Activated CD8-positive, alpha-beta memory T cell treated with anti-CD3 and anti-CD28 coated beads, Interleukin-2, amount 50 U/mL, for 4 hours (primary cell): ENCODE data around the gene ID2.

ENCODE experiments used
- DNase-seq: peaks from one replicate; pipeline ENCODE4 v3.0.0-alpha.2; 2020

Gene ID2

DNA sequence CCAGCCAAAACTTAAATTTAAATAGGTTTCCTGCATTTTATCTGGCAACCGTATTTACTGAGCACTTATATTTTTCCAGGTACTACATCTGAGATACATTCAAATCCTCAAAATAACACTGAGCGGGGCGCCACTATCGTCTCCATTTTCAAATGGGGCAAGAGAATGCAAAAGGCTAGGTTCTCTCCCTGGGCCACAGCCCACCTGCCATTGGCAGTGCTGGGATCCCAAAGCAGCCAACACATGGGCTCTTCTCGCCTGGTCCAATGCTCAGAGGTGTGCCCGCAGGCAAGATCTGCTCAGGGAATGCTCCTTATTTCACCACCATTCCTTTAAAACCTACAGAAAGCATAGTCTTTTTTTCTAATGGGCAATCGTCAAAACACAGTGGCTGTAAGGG, 11.3 kb upstream of the ID2 start:
- no peak for DNase-seq

DNA sequence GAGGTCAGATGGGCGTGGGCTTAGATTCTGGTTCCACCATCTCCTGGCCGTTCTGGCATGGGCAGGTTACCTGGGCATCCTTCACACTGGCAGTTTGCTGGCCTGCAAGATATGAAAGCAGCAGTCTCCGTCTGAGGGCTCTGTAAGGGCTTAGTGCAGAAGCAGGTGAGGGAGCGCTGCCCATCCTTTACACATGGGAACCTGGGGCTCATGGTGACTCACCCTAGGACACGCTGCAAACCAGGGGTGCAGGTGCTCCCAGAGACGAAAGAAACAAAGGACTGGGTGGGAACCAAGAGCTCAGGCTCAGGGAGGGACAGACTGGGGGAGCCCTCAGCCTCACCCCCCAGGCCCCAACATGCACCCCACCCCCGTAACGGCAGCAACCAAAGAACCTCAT, 10.7 kb upstream of the ID2 start:
- DNase-seq = no peak

DNA sequence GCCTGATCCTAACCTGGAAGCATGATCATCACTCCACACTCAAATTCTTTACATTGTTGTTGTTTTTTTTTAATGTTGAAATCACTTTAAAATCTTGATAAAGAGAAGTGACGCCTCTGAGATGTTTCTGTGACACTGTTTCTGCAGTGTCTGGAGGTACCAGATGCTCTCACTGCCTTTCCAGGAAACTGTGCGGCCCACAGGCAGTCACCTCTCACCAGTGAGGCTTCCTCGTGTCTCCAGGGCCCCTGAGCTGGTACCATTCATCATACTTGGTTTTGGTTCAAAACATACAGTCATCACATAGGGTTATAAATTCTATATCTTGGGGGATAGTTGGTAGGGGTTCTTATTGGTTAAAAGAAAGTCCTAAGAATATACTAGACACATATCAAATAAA, 10.1 kb upstream of the ID2 start:
- no peak for DNase-seq

DNA sequence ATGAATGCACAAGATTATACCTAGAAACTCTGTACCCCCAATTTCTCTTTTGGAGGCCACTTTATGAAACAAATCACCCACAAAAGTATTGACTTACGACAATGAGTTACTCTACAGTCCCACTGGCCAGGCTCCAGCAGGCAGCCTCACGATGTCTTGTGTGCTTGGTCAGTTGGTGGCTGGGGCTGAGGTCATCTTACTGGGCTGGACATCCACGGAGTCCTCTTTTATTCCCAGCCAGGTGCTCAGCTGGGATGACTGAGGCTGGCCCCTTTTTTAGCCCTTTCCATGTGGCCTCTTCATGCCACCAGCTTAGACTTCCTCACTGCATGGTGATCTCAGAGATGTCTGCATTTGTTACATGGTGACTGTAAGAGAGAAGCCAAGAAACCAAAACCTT, 8.9 kb upstream of the ID2 start:
- DNase-seq = no peak

DNA sequence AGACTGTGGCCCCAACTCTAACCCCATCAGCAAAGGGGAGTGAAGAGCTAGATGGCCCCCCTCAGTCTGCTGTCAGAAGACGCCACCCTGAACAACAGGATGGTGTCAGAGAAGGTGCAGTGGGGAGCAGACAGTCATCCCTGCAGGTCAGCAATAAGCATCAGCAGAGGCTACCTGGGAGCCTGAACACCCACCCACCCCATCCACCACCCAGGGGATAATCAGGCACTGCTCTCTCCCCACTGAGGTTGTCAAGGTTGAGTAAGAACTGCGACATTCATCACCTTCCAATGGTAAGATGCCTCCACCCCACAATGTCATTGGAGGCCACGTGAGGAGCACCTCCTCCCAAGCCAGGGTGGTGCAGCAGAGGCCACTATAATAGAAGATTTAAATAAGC, 8.5 kb upstream of the ID2 start:
- no peak for DNase-seq

DNA sequence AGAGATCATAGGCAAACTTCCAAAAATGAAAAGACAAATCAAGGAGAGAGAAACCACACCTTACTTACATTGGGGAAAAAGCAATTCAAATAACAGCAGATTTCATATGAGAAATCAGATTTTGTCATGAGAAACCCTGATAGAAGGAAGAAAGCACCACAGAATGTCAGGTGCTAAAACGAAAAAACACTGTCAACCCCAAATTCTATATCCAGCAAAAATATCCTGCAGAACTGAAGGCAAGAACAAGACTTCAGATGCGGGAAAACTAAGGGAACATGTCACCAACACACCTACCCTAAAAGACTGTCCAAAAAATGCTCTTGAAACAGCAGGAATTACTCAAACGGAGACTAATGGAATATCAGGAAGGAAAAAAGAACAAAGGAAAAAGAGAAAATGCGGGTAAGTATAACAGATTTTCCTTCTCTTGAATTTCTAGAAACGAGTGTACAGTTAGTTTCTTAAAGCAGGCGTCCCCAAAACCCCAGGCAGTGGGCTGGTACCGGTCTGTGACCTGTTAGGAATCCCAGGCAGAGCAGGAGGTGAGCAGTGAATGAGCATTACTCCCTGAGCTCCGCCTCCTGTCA, 7.3 kb upstream of the ID2 start:
- no peak for DNase-seq

DNA sequence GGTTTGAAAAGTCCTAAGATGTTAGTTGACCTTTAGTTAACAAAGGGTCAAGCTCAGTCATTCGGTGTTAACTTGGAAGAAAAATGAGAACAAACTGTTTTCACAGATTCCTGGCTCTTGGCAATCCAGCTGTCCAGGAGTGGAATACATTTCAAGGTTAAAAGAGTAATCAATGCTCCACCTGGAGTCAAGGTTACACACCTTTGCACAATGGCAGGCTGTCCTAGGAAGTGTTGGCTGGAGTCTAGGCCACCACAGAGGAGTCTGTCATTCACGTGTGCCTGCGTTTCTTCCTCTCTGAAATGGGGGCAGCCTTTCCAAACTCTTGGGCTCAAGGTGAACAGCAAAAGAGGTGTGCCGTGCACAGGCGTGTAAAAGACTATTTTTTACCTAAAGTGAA, 6.3 kb upstream of the ID2 start:
- DNase-seq = no peak

DNA sequence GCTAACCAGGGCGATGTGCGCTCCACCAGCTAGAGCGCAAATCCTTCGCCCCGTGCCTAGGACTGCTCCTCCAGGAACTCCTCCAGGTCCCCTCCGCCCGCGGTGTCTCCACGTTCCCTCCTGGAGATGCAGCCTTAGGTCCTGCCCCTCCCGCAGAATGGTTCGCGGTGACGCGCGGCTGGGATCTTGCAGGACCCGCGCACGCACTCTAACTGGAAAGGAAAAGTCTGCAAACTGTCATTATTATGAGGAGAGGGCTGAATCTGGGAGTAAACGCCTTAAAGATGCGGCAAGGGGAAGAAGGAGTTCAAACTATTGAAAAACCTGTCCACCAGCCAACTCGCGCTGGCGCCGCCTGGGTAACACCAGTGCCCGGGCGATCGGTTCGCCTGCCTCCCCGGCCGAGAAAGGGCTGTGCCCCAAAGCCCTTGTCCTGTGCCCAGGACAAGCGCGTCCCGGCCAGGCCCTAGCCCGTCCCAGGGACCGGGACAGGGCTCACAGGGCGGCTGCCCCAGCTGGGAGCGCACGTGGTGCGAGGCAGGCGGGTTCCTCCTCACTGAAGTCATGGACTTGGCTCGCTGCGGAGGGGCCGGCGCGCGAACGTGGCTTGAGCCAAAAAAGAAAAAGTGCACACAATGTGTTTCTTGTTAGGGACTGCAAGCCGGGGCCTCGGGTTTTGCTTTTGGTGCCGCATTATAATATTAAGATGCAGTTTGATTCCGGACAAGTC, 5.5 kb upstream of the ID2 start:
- no peak for DNase-seq

DNA sequence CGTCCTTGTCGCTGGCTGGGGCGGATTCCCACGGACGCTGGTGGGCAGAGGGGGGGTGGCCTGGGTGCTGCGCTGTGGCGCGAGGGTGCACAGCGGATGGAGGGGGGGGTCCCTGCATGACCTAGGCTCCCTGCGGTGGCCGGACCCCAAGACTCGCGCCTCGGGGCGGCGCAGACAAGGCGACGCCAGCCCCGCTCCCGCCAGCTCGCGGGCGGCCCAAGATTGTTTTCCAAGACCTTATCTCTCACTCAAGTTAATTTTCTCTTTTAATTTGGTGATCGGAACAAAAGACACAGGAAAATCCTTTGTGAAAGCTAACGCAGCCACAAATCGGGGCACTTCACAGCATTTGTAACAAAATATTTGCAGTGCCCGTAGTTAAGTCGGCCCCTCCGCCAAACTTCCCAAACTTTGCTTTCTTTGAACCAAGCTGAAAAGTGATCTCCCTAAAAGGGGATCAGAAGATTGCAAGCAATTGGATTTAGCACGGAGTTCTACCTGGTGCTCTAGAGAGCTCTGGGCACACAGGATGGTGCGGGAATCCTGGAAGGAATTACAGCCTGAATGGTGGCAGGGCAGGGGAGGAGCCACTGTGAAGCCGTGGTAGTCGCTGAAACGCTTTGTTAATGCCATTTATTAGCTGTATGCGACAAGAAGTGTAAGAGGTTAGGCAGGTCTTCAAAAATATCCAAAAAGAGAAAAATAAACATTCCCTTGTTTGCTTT, 4.8 kb upstream of the ID2 start:
- DNase-seq = no peak

DNA sequence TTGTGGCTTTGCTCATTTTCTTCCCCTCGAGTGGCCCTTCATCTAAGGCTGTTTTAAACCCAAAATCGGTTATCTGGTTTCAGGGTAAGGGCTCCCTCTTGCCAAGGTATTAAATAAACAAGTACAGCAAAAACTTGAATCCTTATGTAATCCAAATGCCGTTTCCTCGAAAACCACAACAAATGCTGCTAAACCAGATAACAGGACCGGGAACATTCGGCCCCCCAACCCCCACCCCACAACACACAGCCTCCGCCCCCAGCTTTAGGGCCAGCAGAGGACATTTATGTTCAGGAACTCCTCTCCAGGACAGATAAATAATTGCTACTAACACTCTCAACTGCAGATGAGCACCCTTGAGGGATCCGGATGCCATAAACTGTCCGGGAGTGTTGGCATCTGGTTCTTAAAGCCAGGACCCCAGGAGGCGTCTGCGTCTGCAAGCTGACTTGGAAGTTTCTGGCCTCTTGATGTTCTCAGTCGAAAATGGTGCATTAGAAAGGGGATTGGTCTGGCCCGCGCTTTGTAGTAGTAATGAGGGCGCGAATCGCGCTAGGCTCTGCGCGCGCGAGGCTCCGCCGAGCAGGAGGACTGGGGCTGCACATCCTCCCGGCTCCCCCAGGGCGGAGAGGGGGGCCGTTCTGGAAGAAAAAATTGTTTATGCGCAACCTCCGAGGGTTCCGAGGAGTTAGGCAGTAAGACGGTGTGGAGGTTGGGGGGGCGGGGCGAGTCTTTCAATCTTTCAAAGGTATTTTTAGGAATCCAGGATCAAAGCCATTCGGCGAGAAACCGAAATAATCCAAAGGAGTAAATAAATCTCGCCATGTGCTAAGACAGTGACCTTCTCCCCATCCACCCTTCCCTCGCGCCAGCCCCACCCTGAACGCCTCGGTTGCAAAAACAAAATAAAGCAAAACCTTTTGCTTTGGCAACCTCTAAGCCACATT, 3.9 kb upstream of the ID2 start:
- peak; percentile 30 for DNase-seq

DNA sequence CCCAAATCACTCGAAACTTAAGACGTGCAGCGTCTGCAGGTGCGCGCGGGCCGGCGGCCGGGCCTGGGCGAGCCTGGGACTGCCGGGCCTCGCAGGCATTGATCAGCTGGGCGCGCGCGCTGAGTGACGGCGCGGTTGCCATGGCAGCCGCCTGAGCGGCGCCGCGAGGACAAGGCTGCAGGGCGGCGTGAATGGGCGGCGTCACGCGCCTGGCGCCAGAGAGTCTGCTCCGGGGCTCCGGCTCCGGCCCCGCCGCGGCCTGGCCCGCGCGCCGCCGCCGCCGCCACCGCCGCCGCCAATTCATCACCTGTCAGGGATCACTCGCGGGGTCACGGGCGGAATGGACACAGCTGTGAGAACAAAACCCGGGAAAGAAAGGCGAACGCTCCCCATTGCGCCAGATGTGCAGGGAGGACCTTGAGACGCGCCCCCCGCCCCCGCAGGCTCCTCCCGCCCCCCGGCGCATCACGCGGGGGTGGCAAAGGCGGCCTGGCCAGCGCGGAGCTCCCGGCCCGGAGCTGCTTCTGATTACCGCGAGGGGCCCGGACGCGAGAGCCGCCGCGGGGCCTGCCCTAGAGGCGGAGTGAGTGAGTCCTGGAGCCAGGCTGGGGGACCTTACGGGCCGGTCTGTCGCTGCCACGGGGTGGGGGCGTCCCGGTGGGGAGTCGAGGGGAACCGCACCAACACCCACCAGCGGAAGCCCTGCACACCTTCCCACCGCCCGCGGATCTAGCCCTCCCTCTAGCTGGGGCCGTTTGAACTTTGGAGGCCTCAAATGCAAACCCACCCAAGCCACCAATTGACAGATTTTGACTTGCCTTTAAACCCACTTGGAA, 2.9 kb upstream of the ID2 start:
- DNase-seq = peak; percentile 84

DNA sequence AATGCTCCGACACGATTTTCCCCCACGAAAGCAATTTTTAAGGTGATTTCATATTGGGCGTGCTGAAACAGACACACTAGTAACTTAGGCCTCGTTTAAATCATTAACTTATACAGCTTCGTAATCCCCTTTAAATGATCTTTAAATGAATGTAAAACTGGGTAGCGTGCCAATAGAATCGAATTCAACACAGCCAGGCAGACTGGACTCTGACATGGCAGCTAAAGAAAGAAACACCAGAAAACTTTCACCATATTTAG, 2.4 kb upstream of the ID2 start:
- no peak for DNase-seq

DNA sequence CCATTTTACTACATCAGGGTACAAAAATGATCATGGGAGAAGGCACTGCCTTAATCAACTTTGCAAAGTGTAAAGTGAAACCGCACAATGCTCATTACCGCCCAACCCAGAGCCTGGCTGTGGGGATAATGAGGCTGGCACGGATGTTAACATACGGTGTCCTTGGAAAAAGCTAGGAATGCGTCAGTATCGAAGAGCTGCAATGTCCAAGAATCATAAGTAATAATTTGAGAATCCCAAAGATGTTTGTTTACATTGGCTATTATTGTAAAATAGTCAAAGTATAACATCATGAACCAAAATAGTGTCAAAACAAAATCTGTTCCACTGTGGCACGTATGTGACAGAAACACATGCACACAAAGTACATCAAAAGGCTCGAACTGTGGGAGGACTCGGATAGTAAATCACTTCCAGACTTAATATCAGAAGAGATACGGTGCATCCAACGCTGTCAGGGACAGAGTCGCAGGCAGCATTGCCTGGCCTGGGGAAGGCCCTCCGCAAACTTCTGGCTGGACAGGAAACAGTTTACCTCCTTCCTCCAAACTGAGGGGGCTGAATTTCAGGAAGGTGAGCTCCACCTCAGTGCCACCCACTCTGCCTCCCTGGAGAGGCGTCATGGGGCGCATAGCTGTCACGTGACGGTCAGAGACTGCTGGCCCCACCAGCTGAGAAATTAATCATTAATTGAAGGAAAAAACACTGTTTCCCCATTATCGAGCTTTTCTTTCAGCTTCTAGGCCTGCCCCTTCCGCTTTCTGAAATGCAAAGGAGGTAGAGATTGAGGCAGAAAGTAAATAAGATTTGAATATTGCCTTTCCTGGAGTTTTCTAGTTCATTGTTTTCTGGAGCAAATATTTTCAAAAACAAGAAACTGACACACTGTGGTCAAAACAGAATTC, 1.8 kb upstream of the ID2 start:
- DNase-seq = no peak

DNA sequence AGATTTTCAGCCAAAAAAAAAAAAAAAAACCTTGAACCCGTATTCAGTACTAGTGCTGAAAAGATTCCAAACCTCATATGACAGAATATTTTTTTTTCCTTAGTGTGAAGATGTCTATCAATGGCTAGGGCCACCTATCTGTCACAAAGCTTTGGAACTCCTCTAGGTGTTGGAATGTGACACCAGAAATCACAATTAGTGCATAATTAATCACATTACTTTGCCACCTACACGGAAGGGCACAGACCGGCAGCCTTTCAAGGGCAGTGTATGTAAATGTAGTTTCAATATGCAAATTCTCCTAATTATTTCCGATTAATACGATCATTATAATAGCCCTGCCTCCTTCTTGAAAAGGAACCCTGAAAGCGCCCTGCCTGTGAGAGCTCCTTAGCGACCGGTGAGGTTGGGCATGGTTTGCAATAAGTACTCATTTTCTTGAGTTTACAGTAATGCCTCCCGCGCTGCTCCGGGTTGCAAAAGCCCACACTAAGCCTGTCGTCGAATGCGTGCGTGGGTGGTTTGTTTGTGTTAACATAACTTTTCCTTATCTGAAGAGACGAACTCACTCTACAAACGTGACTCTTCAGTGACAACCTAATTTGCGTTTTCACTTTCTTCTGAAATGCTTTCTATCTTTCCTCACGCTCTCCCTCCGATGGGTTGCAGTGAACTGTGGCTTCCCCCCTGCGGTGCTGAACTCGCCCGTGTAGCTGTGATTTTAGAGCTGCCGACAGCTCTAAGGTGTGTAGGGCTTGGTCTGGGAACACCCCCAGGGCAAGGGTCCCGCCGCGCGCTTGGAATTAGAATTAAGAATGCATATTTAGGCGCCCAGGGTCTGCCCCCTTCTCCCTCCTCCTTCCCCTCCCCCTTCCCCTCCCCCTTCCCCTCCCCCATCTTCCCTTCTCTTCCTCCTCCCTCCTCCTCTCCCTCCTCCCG, 765 bp upstream of the ID2 start:
- peak; percentile 72 for DNase-seq

DNA sequence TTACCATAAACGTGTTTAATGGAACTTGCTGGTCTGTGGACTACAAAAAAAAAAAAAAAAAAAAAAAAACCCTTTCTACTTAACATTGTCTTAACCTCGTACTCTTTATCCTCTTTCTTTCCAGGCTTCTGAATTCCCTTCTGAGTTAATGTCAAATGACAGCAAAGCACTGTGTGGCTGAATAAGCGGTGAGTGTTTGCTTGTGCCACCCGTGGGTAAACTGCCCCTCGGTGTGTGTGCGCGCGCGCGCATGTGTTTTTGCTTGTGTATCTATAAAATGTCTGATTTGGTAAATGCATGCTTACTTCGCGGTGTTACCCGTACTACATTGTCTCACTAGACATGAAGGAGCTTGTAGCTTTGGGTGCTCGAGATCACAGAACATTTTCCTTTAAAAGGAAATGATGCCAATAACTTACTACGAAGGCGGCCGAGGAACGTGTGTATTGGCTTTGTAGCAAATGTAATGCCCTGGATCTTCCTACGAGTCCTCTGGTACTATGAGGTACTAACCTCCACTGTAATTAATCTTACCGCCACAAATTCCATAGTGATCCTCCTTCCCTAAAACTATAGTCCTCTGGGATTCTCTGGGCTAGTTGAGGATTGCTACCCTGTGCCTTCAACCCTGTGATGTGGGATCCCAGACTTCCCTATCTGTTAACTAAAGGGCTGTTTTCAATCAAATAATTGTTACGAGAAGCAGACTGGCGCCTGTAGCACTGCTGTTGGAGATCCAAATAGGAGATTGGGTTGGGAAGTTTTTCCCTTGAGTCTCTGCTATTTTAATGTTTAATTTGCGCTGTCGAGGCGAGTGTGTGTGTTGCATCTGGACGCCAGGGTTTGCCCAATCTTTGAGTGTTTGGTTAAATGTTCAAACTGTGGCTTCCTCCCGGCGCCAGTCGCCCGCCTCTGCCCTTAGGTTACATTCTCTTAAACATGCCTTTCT, 1.1 kb downstream of the ID2 start:
- peak; percentile 52 for DNase-seq

DNA sequence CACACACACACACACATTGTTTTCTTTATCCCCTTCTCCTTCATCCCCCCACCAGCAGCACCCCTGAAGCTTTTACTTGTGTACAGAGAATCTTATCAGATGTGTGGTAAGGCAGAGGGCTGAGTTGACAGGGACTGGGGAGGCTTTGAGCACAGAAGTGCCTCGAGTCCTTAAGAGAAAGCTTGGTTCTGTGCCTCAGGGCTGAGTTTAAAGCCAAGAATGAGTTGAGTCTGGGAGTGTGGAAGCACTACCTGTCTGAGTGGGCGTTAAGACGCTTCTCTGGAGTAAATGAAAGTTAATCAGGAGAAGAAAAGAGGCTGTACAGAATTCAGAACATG, 2.7 kb downstream of the ID2 start:
- peak; percentile 29 for DNase-seq

DNA sequence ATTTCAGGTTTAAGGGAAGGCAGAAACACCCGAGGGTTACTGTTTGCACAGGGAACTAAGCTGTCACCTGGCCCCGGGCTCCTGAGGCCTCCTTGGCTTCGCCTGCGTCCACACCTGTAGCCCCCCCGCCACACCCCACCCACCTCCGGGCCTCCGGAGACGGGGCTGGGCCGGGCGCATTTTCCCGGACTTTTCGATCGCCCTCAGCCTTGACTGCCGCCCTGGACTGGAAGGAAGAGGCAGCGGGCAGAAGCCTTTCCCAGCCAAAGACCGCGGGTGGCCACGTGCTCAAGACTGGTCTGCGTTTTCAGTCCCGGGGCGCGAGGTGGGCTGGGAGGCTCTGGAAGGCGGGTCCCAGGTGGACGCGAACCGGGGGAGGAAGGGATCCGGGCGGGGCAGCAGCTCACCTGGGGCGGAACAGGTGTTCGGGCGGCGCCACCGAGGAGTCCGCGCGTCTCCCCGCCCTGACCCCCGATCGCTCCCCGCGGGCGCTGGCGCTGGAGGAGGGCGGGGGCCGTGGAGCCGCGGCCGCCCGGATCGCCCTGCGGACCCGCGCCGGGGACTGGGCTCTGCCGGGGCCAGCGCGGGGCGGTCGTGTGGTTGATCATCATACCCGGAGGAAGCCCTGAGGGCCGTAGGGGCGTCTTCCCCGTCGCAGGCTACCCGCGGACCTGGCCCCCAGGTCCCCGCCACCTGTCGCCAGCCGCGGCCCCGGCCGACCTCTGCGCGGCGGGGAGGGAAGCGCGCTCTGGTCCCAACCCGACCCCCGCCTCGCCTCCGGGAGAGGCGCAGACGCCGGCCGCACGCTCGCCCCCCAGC, 3.2 kb downstream of the ID2 start:
- peak; percentile 54 for DNase-seq

DNA sequence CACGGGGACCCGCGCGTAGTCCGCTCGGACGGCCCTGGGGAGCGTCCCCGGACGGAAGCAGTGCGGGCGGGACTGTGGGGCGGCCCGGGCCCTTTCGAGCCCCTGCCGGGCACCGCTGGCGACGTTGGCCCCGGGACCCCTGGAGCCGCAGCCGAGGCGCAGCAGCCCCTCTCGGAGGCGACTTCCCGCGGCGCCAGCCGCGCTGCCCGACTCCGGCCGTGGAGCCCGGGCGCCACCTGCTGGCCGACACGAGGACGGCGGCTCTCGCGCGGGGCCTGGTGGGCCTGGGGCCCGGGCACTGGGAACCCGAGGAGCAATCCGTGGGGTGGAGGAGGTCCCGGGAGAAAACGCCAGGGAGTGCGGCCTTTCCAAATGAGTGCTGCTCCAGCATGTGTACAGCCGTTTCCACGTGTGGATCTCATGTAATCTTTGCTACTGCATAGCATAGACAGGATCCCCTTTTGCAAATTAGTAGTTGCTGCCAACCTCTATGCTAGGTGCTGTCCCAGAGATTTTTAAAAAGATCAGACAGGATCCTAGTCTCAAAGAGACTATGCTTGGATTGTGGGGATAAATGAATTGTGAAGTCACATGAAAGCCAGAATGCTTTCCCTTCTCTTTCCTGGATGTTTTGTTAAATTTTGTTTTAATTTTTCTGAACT, 4.0 kb downstream of the ID2 start:
- DNase-seq = peak; percentile 85
